ENCODE data around the gene SPRY1. TPM values are rescaled to one million over a fixed set of nuclear protein-coding genes. Genes with fewer than 3 reads are reported as not detected.

Gene SPRY1
- total RNA-seq, 6 experiments from 2014 or later = 9.3 to 16.1 (median 14.3) TPM

DNA sequence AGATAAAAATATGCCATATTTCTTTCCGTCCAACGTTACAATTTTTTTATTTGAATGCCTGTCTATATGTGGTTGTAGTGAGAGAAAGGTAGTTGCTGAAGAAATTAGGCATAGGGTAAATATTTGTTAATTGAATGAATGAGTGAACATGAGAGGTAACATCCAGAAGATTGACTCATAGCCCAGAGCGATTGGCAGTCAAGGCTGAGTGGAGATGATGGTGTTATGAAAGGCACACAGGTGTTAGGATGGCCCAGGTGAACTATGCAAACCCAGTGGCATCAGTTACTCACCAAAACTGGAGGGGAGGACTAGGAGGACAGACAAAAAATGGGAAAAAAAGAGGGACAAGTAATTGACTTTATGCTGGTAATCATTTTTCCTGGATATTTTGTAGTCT, 31.7 kb upstream of the SPRY1 start:
- no peak for DNase-seq
- TF ChIP-seq POLR2A (IDR thresholded peaks at IDR 0.05) = no peak
- TF ChIP-seq, protein P1, sequence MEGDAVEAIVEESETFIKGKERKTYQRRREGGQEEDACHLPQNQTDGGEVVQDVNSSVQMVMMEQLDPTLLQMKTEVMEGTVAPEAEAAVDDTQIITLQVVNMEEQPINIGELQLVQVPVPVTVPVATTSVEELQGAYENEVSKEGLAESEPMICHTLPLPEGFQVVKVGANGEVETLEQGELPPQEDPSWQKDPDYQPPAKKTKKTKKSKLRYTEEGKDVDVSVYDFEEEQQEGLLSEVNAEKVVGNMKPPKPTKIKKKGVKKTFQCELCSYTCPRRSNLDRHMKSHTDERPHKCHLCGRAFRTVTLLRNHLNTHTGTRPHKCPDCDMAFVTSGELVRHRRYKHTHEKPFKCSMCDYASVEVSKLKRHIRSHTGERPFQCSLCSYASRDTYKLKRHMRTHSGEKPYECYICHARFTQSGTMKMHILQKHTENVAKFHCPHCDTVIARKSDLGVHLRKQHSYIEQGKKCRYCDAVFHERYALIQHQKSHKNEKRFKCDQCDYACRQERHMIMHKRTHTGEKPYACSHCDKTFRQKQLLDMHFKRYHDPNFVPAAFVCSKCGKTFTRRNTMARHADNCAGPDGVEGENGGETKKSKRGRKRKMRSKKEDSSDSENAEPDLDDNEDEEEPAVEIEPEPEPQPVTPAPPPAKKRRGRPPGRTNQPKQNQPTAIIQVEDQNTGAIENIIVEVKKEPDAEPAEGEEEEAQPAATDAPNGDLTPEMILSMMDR (IDR thresholded peaks at IDR 0.05) = no peak
- no peaks in the 10 kb centered on the region for H3K36me3 ChIP-seq
- H3K27ac ChIP-seq = no peak overlapping the region
- H3K27me3 ChIP-seq = no peaks in the 10 kb centered on the region
- no peaks in the 10 kb centered on the region for H3K9me3 ChIP-seq
- 86% methylated on average over 3 of the region's 3 CpGs for WGBS (ENCODE audit: insufficient coverage, low coverage, low lambda C conversion rate, missing lambda C conversion rate)
- intact Hi-C loops (cut with DNase I) = no loop called here
- no peak overlapping the region for H3K4me3 ChIP-seq
- no peak for ATAC-seq
- no peaks in the 10 kb centered on the region for H3K4me1 ChIP-seq

DNA sequence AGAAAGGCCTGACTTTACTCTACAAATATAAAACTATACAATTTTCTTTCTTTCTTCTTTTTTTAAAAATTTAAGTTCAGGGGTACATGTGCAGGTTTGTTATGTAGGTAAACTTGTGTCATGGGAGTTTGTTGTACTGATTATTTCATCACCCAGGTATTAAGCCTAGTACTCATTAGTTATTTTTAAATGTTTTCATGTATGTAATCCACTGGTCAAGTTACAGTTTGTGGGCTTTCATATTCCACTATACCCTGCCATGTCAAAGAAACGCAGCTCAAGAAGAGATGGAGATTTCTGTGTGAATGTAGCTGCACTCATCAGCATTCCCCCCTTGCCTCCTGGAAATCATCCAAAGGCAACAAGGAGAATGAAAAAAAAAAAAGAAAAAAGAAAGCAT, 31.2 kb upstream of the SPRY1 start:
- Histone ChIP-seq H3K27ac (no peak overlapping the region), H3K4me3 (no peak overlapping the region), H3K4me1 (no peaks in the 10 kb centered on the region), H3K36me3 (no peaks in the 10 kb centered on the region), H3K27me3 (no peaks in the 10 kb centered on the region), H3K9me3 (no peaks in the 10 kb centered on the region)
- 78% methylated on average over 1 of the region's 1 CpG for WGBS (ENCODE audit: insufficient coverage, low coverage, low lambda C conversion rate, missing lambda C conversion rate)
- ATAC-seq (no peak), DNase-seq (no peak)
- TF ChIP-seq POLR2A (IDR thresholded peaks at IDR 0.05) = no peak
- TF ChIP-seq, protein P1 (IDR thresholded peaks at IDR 0.05) = no peak
- intact Hi-C loops (cut with DNase I) = no loop called here

GRCh38 chr4:123366144-123366748, 30.3 kb upstream of the SPRY1 start:
- Histone ChIP-seq H3K4me1 (no peaks in the 10 kb centered on the region), H3K9me3 (no peaks in the 10 kb centered on the region), H3K36me3 (no peaks in the 10 kb centered on the region), H3K27ac (no peak overlapping the region), H3K4me3 (no peak overlapping the region), H3K27me3 (no peaks in the 10 kb centered on the region)
- TF ChIP-seq POLR2A (IDR thresholded peaks at IDR 0.05) = no peak
- TF ChIP-seq, protein P1 (IDR thresholded peaks at IDR 0.05) = no peak
- ATAC-seq (no peak), DNase-seq (no peak)
- 70% methylated on average over 6 of the region's 6 CpGs for WGBS (ENCODE audit: insufficient coverage, low coverage, low lambda C conversion rate, missing lambda C conversion rate)
- intact Hi-C loops (cut with DNase I) = no loop called here

GRCh38 chr4:123378794-123379193, 17.8 kb upstream of the SPRY1 start:
- DNase-seq (no peak), ATAC-seq (no peak)
- WGBS (ENCODE audit: insufficient coverage, low coverage, low lambda C conversion rate, missing lambda C conversion rate) = 46% methylated on average over 1 of the region's 1 CpG
- intact Hi-C loops (cut with DNase I) = no loop called here
- Histone ChIP-seq H3K27me3 (no peaks in the 10 kb centered on the region), H3K9me3 (no peaks in the 10 kb centered on the region), H3K27ac (no peak overlapping the region), H3K4me1 (no peaks in the 10 kb centered on the region), H3K4me3 (no peak overlapping the region), H3K36me3 (no peaks in the 10 kb centered on the region)
- TF ChIP-seq POLR2A (IDR thresholded peaks at IDR 0.05) = no peak
- TF ChIP-seq, protein P1 (IDR thresholded peaks at IDR 0.05) = no peak

DNA sequence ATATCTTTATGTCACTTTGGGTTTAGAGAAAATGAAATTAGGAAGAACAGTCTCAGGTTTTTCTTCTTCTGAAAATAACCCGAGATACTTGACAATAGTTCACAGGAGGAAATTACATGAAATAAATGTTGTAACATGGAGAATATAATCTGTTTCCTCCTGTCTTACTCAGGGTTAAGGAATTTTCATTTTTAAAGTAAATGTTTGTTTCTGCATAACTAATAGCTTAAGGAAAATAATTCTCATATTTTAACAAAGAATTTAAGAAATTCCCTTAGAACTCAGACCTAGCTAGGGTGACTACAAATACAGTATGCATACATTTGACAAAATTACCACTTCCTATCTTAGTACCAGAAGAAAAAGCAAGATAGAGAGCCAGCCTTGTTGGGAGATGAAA, 17.2 kb upstream of the SPRY1 start:
- TF ChIP-seq, protein P1 (IDR thresholded peaks at IDR 0.05) = no peak
- TF ChIP-seq POLR2A (IDR thresholded peaks at IDR 0.05) = no peak
- intact Hi-C loops (cut with DNase I) = no loop called here
- no peak for DNase-seq
- Histone ChIP-seq H3K4me3 (no peak overlapping the region), H3K27ac (no peak overlapping the region), H3K27me3 (no peaks in the 10 kb centered on the region), H3K9me3 (no peaks in the 10 kb centered on the region), H3K36me3 (no peaks in the 10 kb centered on the region), H3K4me1 (no peaks in the 10 kb centered on the region)
- WGBS (ENCODE audit: insufficient coverage, low coverage, low lambda C conversion rate, missing lambda C conversion rate) = 33% methylated on average over 1 of the region's 1 CpG
- ATAC-seq = no peak
